Ishikawa (cell line): Measurements from ENCODE around the gene ZC3H12D.

ENCODE experiments used
- CEBPB ChIP-seq: IDR thresholded peaks from 2 replicates; pipeline ENCODE4 v1.6.1; 2012
- CREB1 ChIP-seq: IDR thresholded peaks from 2 replicates; pipeline ENCODE4 v1.6.1; 2012; ENCODE audit warnings: low read depth
- EGR1 ChIP-seq: IDR thresholded peaks from 2 replicates; pipeline ENCODE4 v1.6.1; 2012
- EP300 ChIP-seq: IDR thresholded peaks from 2 replicates; pipeline ENCODE4 v1.6.1; 2012; ENCODE audit warnings: borderline replicate concordance
- FOXM1 ChIP-seq: IDR thresholded peaks from 2 replicates; pipeline ENCODE4 v1.6.1; 2012; ENCODE audit warnings: low read depth, borderline replicate concordance
- MAX ChIP-seq: IDR thresholded peaks from 2 replicates; pipeline ENCODE4 v1.6.1; 2012
- NFIC ChIP-seq: IDR thresholded peaks from 2 replicates; pipeline ENCODE4 v1.6.1; 2012
- RAD21 ChIP-seq: IDR thresholded peaks from 2 replicates; pipeline ENCODE4 v1.6.1; 2012; ENCODE audit warnings: low read depth
- REST ChIP-seq: IDR thresholded peaks from 2 replicates; pipeline ENCODE4 v1.6.1; 2012; ENCODE audit warnings: low read depth, mild to moderate bottlenecking
- TAF1 ChIP-seq: IDR thresholded peaks from 2 replicates; pipeline ENCODE4 v1.6.1; 2012; ENCODE audit warnings: low read depth, mild to moderate bottlenecking
- TCF12 ChIP-seq: IDR thresholded peaks from 2 replicates; pipeline ENCODE4 v1.6.1; 2012; ENCODE audit warnings: low read depth
- TEAD4 ChIP-seq: IDR thresholded peaks from 2 replicates; pipeline ENCODE4 v1.6.1; 2012
- USF1 ChIP-seq: IDR thresholded peaks from 2 replicates; pipeline ENCODE4 v1.6.1; 2012
- YY1 ChIP-seq: IDR thresholded peaks from 2 replicates; pipeline ENCODE4 v1.6.1; 2012; ENCODE audit warnings: low read depth
- ZBTB7A ChIP-seq: IDR thresholded peaks from 2 replicates; pipeline ENCODE4 v1.6.1; 2012; ENCODE audit warnings: low read depth

The ZC3H12D gene

GRCh38 chr6:149497365-149497764 is 12.6 kb upstream of the ZC3H12D start:
- no peak for TF ChIP-seq TCF12
- no peak for TF ChIP-seq YY1
- no peak for TF ChIP-seq MAX
- no peak for TF ChIP-seq CEBPB
- no peak for TF ChIP-seq NFIC
- no peak for TF ChIP-seq TEAD4
- no peak for TF ChIP-seq ZBTB7A
- TF ChIP-seq RAD21, result no peak
- no peak for TF ChIP-seq USF1
- TF ChIP-seq EGR1, result no peak
- TF ChIP-seq CREB1, result no peak
- TF ChIP-seq EP300, result no peak
- no peak for TF ChIP-seq REST
- no peak for TF ChIP-seq FOXM1
- no peak for TF ChIP-seq TAF1

- TF ChIP-seq EGR1 (no peak), TCF12 (no peak), REST (no peak), TEAD4 (no peak), CREB1 (no peak), CEBPB (no peak), USF1 (no peak), NFIC (no peak), RAD21 (no peak), EP300 (no peak), TAF1 (no peak), ZBTB7A (no peak), FOXM1 (no peak), YY1 (no peak), MAX (no peak)
Measured at GRCh38 chr6:149493761-149494320, 9.0 kb upstream of the ZC3H12D start.

GRCh38 chr6:149492798-149493343 is 8.1 kb upstream of the ZC3H12D start:
- TF ChIP-seq CREB1, result no peak
- TF ChIP-seq TEAD4, result no peak
- no peak for TF ChIP-seq TCF12
- TF ChIP-seq EGR1, result no peak
- TF ChIP-seq YY1, result no peak
- no peak for TF ChIP-seq ZBTB7A
- TF ChIP-seq FOXM1, result no peak
- no peak for TF ChIP-seq NFIC
- no peak for TF ChIP-seq TAF1
- no peak for TF ChIP-seq USF1
- no peak for TF ChIP-seq EP300
- no peak for TF ChIP-seq MAX
- TF ChIP-seq REST, result no peak
- no peak for TF ChIP-seq RAD21
- TF ChIP-seq CEBPB, result no peak
